Panc1 (cell line): Measurements from ENCODE around the gene RBM11.

ENCODE experiments used
- CTCF ChIP-seq: fragments of 450-650 bp; IDR thresholded peaks from 2 replicates; pipeline ENCODE4 v1.5.1; 2017; ENCODE audit warnings: mild to moderate bottlenecking
- POLR2AphosphoS5 ChIP-seq: IDR thresholded peaks from 2 replicates; pipeline ENCODE4 v1.6.1; 2012; ENCODE audit warnings: mild to moderate bottlenecking, low read depth, low read length, moderate library complexity
- REST ChIP-seq, 2 experiments: IDR thresholded peaks; 2 replicates each; pipeline ENCODE4 v1.6.1; 2011 to 2012; ENCODE audit warnings: low read depth in 2 of 2, control low read depth in 1 of 2, low read length in 1 of 2, mild to moderate bottlenecking in 1 of 2, moderate library complexity in 1 of 2; ENCODE audit not compliant: insufficient read depth in 1 of 2
- SIN3A ChIP-seq: IDR thresholded peaks from 2 replicates; pipeline ENCODE4 v1.6.1; 2012; ENCODE audit warnings: low read depth, mild to moderate bottlenecking, low read length, moderate library complexity, borderline replicate concordance; ENCODE audit not compliant: insufficient read depth
- TCF7L2 ChIP-seq: IDR thresholded peaks from 2 replicates; pipeline ENCODE4 v1.6.1; 2011; ENCODE audit warnings: mild to moderate bottlenecking, low read depth, low read length, inconsistent platforms

- TF ChIP-seq CTCF (no peak), SIN3A (no peak), REST (IDR thresholded peaks at IDR 0.05; ENCODE audit: insufficient read depth in 1 of 2, low read depth in 2 of 2, low read length in 1 of 2) (no peak), POLR2AphosphoS5 (no peak), TCF7L2 (no peak)
Observed at GRCh38 chr21:14271641-14272040, 55.7 kb downstream of the RBM11 start.
